ENCODE data around the gene EEF1A2. TPM values are rescaled to one million over a fixed set of nuclear protein-coding genes. Genes with fewer than 3 reads are reported as not detected.
A peak's percentile ranks its signal among the peaks of the same experiment; 100 is the strongest.

Gene EEF1A2
- polyA plus RNA-seq, 3 donors, result 0.08 TPM; not detected in 2

DNA sequence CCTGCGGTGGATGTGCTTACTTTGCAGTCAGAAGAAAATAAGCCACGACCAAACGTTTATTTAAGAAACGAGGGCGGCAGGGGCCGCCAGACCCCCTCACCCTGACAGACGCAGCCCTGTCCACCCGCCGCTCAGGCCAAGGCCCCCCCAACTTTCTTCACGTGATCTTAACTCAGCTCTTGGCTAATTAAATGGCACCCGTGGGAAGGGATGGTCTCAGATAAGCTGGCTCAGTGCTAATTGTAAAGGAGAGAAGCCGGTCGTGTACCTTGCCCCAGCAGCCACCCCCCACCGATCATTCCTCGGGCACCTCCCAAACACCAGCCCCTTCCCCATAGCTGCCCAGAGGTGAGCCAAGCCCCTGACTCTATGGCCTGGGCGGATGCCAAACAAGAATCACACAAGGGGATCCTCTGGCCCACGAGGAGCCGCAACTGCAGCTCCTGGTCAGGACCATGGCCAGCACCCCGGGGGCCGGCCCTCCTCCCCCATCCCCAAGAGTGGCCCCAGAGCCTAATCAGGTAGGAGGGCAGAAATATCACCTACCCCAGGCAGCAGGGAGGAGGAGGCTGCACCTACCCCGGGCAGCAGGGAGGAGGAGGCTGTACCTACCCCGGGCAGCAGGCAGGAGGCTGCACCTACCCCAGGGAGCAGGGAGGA lies 37.6 kb downstream of the EEF1A2 start:
- H3K4me3 ChIP-seq (replicated peaks in 1 of 3; ENCODE audit: low read depth in 2 of 3, low read length in 3 of 3), result no peak overlapping the region
- H3K27ac ChIP-seq (ENCODE audit: low read depth in 1 of 2, low read length in 2 of 2), result no peak overlapping the region
- peaks cover 0 to 4% (median 0%) of the 10 kb centered on the region in 7 donors for H3K9me3 Mint-ChIP-seq
- no peaks in the 10 kb centered on the region for H3K79me2 ChIP-seq (ENCODE audit: insufficient read depth, low read length)
- H3K4me1 Mint-ChIP-seq, result no peaks in the 10 kb centered on the region
- H3K36me3 Mint-ChIP-seq, result no peaks in the 10 kb centered on the region
- no peak overlapping the region for H3K9ac ChIP-seq (ENCODE audit: insufficient read depth, low read length, poor library complexity, severe bottlenecking)
- intact Hi-C loops (cut with micrococcal nuclease), result no loop called here
- 34% methylated on average over 8 of the region's 22 CpGs for WGBS (ENCODE audit: insufficient coverage)
- H3K36me3 ChIP-seq (replicated peaks in 1 of 2; ENCODE audit: control insufficient read depth in 1 of 2, insufficient read depth in 2 of 2, low read length in 2 of 2), result no peaks in the 10 kb centered on the region
- H3K27me3 Mint-ChIP-seq (ENCODE audit: low read depth in 3 of 3), result peaks cover 2 to 26% (median 12%) of the 10 kb centered on the region in 3 donors
- no peaks in the 10 kb centered on the region for H3K27me3 ChIP-seq (ENCODE audit: control insufficient read depth in 2 of 2, insufficient read depth in 2 of 2, low read length in 2 of 2)
- DNase-seq, result no peak
- H3K27ac Mint-ChIP-seq, result no peak overlapping the region
- no peaks in the 10 kb centered on the region for H4K20me1 ChIP-seq (ENCODE audit: insufficient read depth, low read length)
- H3K9me3 ChIP-seq (replicated peaks in 1 of 2; ENCODE audit: control insufficient read depth in 1 of 2, insufficient read depth in 1 of 2, low read length in 2 of 2), result no peaks in the 10 kb centered on the region
- H3K4me1 ChIP-seq (ENCODE audit: control insufficient read depth in 1 of 2, insufficient read depth in 2 of 2, low read length in 2 of 2), result no peaks in the 10 kb centered on the region
- no peak overlapping the region for H2AFZ ChIP-seq (ENCODE audit: insufficient read depth, low read depth, low read length, poor library complexity, severe bottlenecking)
- TF ChIP-seq, protein P1, sequence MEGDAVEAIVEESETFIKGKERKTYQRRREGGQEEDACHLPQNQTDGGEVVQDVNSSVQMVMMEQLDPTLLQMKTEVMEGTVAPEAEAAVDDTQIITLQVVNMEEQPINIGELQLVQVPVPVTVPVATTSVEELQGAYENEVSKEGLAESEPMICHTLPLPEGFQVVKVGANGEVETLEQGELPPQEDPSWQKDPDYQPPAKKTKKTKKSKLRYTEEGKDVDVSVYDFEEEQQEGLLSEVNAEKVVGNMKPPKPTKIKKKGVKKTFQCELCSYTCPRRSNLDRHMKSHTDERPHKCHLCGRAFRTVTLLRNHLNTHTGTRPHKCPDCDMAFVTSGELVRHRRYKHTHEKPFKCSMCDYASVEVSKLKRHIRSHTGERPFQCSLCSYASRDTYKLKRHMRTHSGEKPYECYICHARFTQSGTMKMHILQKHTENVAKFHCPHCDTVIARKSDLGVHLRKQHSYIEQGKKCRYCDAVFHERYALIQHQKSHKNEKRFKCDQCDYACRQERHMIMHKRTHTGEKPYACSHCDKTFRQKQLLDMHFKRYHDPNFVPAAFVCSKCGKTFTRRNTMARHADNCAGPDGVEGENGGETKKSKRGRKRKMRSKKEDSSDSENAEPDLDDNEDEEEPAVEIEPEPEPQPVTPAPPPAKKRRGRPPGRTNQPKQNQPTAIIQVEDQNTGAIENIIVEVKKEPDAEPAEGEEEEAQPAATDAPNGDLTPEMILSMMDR (IDR thresholded peaks at IDR 0.05), result no peak
- H3K4me2 ChIP-seq (replicated peaks; ENCODE audit: extremely low read depth, low read length, poor library complexity, severe bottlenecking), result no peak overlapping the region
- no peak overlapping the region for H3K4me3 Mint-ChIP-seq

DNA sequence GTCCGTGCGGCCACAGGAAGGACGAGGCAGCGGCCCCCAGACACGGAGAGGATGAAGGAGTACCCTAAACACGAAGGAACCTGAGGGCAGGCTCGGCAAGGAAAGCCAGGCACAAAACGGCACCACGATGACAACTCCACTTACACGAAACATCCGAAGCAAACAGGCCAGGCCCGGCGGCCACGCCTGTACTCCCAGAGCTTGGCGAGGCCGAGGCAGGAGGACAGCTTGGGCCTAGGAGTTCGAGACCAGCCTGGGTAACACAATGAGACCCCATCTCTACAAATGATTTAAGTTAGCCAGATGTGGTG lies 39.9 kb downstream of the EEF1A2 start:
- intact Hi-C loops (cut with micrococcal nuclease), result no loop called here
- H3K4me2 ChIP-seq (replicated peaks; ENCODE audit: extremely low read depth, low read length, poor library complexity, severe bottlenecking), result no peak overlapping the region
- TF ChIP-seq, protein P1 (IDR thresholded peaks at IDR 0.05), result no peak
- peaks cover 11 to 35% (median 20%) of the 10 kb centered on the region in 3 donors for H3K27me3 Mint-ChIP-seq (ENCODE audit: low read depth in 3 of 3)
- no peak overlapping the region for H3K4me3 ChIP-seq (replicated peaks in 1 of 3; ENCODE audit: low read depth in 2 of 3, low read length in 3 of 3)
- peaks cover under 1 to 15% of the 10 kb centered on the region in 2 donors for H3K27me3 ChIP-seq (ENCODE audit: control insufficient read depth in 2 of 2, insufficient read depth in 2 of 2, low read length in 2 of 2)
- no peaks in the 10 kb centered on the region for H4K20me1 ChIP-seq (ENCODE audit: insufficient read depth, low read length)
- H3K36me3 ChIP-seq (replicated peaks in 1 of 2; ENCODE audit: control insufficient read depth in 1 of 2, insufficient read depth in 2 of 2, low read length in 2 of 2), result no peaks in the 10 kb centered on the region
- H2AFZ ChIP-seq (ENCODE audit: insufficient read depth, low read depth, low read length, poor library complexity, severe bottlenecking), result no peak overlapping the region
- no peak overlapping the region for H3K27ac ChIP-seq (ENCODE audit: low read depth in 1 of 2, low read length in 2 of 2)
- no peak overlapping the region for H3K4me3 Mint-ChIP-seq
- H3K4me1 Mint-ChIP-seq, result no peaks in the 10 kb centered on the region
- H3K9me3 ChIP-seq (replicated peaks in 1 of 2; ENCODE audit: control insufficient read depth in 1 of 2, insufficient read depth in 1 of 2, low read length in 2 of 2), result no peaks in the 10 kb centered on the region
- H3K79me2 ChIP-seq (ENCODE audit: insufficient read depth, low read length), result no peaks in the 10 kb centered on the region
- H3K36me3 Mint-ChIP-seq, result no peaks in the 10 kb centered on the region
- H3K9ac ChIP-seq (ENCODE audit: insufficient read depth, low read length, poor library complexity, severe bottlenecking), result no peak overlapping the region
- H3K9me3 Mint-ChIP-seq, result peaks cover 0 to 2% (median 0%) of the 10 kb centered on the region in 7 donors
- H3K4me1 ChIP-seq (ENCODE audit: control insufficient read depth in 1 of 2, insufficient read depth in 2 of 2, low read length in 2 of 2), result no peaks in the 10 kb centered on the region
- peak overlapping the region in 1 of 7 donors; percentile 33 for H3K27ac Mint-ChIP-seq
- WGBS (ENCODE audit: insufficient coverage), result 91% methylated on average over 17 of the region's 17 CpGs
- DNase-seq, result no peak

Data from CD14-positive monocyte (primary cell).